Loucy (cell line): ENCODE results near the gene POTEM.
"Not testable (repeated sequence)": the region's sequence is repeated elsewhere in the genome, so short reads cannot be mapped to it uniquely, and the experiment has no call there.

Source experiments
- EZH2phosphoT487 ChIP-seq: fragments of 200-600 bp; IDR thresholded peaks from 2 replicates; pipeline ENCODE4 v1.6.1; 2018; ENCODE audit warnings: antibody characterized with exemption, mild to moderate bottlenecking, moderate library complexity, borderline replicate concordance
- TF ChIP-seq, protein P1 (sequence below): fragments of 200-600 bp; sonication (generic); conservative IDR thresholded peaks from 2 replicates; pipeline ENCODE4 v1.5.1; 2014; ENCODE audit warnings: mild to moderate bottlenecking, antibody characterized with exemption, low read length

- TF ChIP-seq, protein P1, sequence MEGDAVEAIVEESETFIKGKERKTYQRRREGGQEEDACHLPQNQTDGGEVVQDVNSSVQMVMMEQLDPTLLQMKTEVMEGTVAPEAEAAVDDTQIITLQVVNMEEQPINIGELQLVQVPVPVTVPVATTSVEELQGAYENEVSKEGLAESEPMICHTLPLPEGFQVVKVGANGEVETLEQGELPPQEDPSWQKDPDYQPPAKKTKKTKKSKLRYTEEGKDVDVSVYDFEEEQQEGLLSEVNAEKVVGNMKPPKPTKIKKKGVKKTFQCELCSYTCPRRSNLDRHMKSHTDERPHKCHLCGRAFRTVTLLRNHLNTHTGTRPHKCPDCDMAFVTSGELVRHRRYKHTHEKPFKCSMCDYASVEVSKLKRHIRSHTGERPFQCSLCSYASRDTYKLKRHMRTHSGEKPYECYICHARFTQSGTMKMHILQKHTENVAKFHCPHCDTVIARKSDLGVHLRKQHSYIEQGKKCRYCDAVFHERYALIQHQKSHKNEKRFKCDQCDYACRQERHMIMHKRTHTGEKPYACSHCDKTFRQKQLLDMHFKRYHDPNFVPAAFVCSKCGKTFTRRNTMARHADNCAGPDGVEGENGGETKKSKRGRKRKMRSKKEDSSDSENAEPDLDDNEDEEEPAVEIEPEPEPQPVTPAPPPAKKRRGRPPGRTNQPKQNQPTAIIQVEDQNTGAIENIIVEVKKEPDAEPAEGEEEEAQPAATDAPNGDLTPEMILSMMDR: not testable (repeated sequence)
- TF ChIP-seq EZH2phosphoT487: not testable (repeated sequence)
Observed at GRCh38 chr14:19006490-19006889, 39.3 kb downstream of the POTEM start.
